C4-2B (cell line): ENCODE measurements around the gene LSAMP.

Experiments
- H3K27ac ChIP-seq: fragments of 450-650 bp; 2 replicates; pipeline ENCODE4 v1.5.1; 2017
- ZFX ChIP-seq: fragments of 450-650 bp; IDR thresholded peaks from 2 replicates; pipeline ENCODE4 v1.6.1; 2017
- TF ChIP-seq, protein P1 (sequence below): fragments of 450-650 bp; conservative IDR thresholded peaks from 2 replicates; pipeline ENCODE4 v1.5.1; 2017; ENCODE audit warnings: mild to moderate bottlenecking

The LSAMP gene

DNA sequence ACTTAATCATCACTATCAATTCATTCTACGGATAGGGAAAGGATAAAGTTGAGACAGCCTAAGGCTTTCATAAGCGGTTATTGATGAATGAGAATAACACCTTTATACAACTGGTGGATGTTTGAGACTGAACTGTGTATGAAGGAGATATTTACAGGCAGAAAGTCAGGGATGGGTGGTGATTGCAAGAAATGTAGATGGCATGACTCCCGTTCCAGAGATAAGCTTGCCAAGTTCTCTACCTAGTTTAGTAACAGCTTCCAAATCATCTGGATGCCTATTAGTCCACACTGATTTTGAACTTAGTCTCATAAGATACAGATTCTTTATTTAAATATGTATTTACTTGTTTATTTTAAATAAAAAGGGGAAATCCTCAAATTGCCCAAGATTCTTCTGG lies 463.2 kb downstream of the LSAMP start:
- no peak overlapping the region for H3K27ac ChIP-seq
- no peak for TF ChIP-seq ZFX
- TF ChIP-seq, protein P1, sequence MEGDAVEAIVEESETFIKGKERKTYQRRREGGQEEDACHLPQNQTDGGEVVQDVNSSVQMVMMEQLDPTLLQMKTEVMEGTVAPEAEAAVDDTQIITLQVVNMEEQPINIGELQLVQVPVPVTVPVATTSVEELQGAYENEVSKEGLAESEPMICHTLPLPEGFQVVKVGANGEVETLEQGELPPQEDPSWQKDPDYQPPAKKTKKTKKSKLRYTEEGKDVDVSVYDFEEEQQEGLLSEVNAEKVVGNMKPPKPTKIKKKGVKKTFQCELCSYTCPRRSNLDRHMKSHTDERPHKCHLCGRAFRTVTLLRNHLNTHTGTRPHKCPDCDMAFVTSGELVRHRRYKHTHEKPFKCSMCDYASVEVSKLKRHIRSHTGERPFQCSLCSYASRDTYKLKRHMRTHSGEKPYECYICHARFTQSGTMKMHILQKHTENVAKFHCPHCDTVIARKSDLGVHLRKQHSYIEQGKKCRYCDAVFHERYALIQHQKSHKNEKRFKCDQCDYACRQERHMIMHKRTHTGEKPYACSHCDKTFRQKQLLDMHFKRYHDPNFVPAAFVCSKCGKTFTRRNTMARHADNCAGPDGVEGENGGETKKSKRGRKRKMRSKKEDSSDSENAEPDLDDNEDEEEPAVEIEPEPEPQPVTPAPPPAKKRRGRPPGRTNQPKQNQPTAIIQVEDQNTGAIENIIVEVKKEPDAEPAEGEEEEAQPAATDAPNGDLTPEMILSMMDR = no peak

DNA sequence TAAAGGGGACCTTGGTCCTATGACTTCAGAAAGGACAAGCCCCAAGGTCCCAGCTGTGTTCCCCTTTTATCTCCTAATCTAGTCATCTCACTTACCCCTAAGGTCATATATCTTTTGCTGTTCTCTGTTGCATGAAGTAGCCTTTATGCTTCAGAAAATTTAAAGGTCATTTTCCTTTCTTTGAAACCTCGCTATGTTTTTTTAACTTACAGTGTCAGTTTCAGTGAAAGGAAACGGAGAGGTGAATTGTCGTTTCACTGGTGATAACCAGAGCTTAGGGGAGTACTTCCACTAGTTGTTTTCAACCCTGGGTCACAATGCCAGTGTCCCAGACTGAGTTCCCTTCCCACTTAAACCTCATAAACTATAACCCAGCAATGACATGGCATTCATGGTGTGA lies 464.6 kb downstream of the LSAMP start:
- TF ChIP-seq, protein P1 = no peak
- TF ChIP-seq ZFX = no peak
- no peak overlapping the region for H3K27ac ChIP-seq

- no peak overlapping the region for H3K27ac ChIP-seq
- TF ChIP-seq ZFX = no peak
- TF ChIP-seq, protein P1 = no peak
Observed at GRCh38 chr3:115977866-115978265, 467.4 kb downstream of the LSAMP start.

DNA sequence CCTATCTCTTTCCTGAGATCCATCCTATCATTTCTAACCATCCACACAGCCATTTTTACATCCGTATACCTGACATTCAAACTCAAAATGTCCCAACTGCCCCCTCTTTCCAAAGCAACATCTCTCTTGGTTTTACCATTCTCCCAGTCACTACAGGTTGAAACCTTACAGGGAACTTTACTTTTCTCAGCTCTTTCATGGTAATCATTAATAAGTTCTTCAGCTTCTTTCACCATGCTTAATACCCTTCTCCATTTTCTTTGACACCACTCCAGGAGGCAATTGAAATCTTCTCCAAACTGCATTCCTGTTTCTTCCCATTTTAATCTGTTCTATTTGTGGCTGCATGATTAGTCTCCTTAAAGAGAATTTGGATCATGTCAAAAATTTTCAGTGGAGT lies 469.5 kb downstream of the LSAMP start:
- TF ChIP-seq, protein P1 = no peak
- no peak for TF ChIP-seq ZFX
- no peak overlapping the region for H3K27ac ChIP-seq

GRCh38 chr3:115975353-115975752 lies 469.9 kb downstream of the LSAMP start:
- no peak overlapping the region for H3K27ac ChIP-seq
- no peak for TF ChIP-seq ZFX
- TF ChIP-seq, protein P1 = no peak

GRCh38 chr3:115974940-115975339 lies 470.3 kb downstream of the LSAMP start:
- TF ChIP-seq, protein P1 = no peak
- no peak for TF ChIP-seq ZFX
- no peak overlapping the region for H3K27ac ChIP-seq

DNA sequence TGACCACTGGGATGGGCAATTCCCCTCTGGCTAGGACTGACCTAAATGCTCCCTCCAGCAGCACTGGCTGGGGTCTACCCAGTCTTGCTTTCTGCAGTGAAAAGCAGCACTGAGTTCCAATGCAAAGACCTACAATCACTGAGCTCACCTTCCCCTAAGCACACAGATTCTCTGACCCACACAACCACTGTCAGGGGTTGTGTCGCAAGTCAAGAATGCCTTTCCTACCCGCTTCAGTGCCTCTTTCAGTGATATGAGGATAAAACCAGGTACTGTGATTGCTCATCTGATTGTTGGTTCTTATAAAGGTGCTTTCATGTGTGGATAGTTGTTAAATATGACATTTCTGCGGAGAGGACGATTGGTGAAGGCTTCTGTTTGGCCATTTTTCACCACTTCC lies 476.4 kb downstream of the LSAMP start:
- no peak overlapping the region for H3K27ac ChIP-seq
- no peak for TF ChIP-seq ZFX
- TF ChIP-seq, protein P1 = no peak

DNA sequence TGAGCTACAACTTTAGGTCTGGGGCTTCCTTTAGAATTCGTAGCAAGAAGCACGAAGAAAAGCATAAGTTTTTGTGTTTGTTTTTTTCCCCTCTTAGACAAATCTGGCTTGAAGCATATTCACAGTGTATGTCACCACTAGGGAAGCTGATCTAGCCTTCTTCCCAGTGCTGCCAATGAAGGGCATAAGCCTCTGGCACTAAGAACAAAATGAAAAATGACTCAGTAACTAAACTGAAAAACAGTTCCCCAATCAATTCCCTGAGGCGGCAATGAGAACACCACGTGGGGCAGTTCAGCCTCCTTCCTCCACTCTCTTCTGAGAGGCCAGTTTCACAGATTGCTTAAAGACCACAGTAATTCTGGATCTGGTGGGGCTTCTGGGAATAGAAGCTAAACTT lies 483.9 kb downstream of the LSAMP start:
- TF ChIP-seq, protein P1 = no peak
- TF ChIP-seq ZFX = no peak
- H3K27ac ChIP-seq = no peak overlapping the region
